Renal cortical epithelial cell (primary cell): ENCODE results near the gene BAHCC1. TPM values are rescaled to one million over a fixed set of nuclear protein-coding genes. Genes with fewer than 3 reads are reported as not detected.

Source experiments
- DNase-seq: peaks from one replicate; pipeline ENCODE4 v3.0.0-alpha.2; 2011; ENCODE audit warnings: low read depth
- total RNA-seq: library from RNA; depleted of rRNA; stranded (reverse); fragments of >200 nt; gene quantifications from 2 replicates; pipeline ENCODE4 v1.2.3, GENCODE V29; 2014

BAHCC1 gene
- total RNA-seq, 1 donor from 2014 or later = 13.2 TPM

DNA sequence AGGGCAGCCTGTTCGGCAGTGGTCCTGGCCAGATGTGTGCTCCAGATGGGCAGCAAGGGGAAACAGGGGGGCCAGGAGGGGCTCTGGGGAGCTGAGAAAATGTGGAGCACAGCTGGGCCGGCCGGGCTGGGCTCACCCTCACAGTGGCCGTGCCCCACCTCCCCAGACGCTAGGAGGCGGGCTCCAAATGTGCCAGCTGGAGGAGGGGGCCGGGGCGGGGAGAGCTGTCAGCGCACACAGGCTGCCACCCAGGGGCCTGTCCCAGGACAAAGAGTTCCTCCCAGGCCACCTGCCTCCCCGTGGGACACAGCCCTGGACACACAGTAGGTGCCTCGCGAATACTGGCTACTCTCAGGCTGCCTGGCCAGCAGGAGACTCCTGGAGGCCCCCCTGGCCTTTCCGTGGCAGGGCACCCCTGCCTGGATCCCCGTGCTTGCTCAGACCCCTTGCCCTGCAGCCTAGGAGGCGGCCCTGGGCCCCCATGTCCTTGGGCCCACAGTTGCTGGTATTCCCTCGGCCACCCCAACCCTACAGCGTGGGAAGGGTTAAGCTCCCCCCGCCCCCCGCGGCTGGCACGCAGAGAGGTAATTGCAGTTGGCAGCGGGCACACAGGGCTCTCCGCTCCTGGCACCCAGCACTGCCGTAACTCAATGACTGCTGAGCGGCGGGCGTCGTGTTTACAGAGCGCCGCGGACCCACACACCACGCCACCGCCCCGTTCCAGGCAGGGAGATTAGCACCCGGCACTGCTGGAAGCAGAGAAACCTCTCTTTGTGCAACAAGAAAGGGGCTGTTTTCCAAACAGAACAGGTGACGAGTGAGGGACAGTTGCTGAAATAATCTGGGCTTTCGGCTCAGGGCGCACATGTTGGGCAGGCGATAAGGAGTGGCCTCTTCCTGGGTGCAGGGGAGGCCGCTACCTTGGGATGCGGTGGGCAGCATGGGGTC, 32.2 kb downstream of the BAHCC1 start:
- no peak for DNase-seq

DNA sequence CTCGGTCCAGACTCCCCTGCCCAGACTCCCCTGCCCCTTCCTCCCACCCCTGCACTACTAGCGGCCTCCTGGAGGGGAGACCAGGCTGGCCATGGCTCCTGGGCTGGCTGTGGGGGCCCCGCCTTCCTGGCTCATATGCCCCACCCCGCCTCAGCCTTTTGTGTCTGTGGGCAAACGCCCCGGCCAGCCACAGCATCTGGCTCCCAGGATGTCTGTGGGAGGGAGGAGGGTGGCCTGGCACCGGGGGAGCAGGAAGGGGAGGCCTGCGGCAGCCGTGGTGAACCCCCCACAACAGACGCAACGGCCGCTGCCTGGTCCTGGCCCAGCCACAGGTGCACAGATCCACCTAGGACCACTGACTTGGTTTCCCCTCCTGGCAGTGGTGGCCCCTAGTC, 32.9 kb downstream of the BAHCC1 start:
- no peak for DNase-seq

DNA sequence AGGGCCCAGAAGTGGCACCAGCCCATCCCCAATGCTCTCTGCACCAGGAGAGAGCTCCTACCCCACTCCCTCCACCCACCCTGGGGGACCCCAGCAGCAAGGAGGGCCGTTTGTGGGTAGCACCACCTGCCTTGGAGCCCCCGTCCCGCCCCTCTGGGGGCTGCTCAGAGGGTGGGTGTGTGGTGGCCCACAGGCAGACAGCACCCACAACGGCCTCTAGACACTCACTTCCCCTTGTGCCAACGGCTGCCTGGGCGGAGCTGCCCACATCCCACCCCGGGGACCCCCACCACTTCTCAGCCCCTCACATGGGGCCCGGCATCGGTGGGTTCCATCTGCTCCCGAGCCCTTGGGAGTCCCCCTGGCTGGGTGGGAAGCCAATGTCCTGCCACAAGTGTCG, 33.3 kb downstream of the BAHCC1 start:
- no peak for DNase-seq

DNA sequence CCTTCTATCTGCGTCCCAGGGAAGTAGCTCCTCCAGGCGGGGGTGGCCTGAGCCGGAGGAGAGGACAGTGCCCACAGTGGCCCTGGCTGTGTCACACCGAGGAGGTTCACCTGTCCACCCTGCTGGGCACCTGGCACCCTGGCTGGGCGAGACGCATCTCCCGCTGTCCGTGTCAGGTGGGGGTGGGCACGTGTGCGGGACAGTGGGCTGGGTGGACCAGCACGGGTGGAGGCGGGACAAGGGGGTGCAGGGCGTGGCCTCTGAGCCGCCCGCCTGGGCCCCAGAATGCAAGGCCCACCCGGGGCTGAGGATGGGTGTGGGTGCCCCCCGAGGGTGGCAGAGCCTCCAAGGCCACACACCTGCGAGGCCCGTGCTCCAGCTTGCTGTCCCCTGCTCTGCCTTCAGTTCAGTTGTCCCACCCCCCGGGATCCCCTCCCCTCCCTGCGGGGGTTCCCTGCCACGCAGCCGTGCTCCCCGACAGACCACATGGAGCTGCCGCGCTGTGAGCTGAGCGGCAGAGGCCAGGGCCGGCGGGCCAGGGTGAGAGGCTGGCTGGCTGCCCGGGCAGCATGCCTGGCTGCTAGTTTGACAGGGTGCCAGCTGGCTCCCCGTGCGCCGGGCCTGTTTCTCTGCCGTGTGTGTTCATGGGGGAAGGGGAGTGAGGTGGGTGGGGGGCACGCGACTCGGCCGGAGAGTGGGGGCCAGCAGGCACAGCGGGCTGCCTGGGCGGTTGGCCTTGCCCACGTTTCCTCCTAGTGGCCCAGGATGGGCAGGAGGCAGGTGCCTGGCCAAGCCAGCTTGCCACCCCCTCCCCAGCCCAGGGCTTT, 33.9 kb downstream of the BAHCC1 start:
- peak; percentile 60 for DNase-seq

DNA sequence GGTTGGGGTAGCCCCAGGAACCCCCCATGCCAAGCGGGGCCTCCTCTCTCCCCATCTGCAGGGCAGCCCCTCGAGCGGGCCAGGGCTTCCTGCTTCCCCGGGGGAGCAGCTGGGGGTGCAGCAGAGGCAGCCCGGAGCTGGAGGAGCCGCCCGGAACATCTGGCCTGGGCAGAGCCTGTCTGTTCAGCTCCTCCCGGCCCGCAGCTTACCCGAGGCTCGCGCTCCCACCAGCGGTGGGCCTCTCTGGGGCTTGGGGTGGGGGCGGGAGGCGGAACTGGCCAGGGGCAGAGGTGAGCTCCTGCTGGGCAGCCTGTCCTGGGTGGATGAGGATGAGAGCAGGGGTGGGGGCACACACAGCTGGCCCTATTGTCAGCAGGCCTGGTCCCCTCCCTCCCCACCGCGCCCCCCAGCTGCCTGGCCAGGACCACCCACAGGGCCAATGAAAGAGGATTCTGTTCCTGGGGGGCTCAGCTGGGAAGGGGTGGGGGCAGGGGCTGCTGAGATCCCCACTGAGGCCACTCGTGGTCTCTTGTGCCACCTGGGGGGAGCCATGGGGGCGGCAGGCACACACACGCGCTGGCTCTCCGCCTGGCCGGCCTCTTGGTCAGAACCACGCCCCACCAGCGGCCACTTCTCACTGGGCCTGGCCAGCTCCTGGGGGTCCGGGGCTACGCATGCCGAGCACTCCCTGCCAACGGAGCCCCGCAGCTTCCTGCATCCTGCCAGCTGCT, 34.7 kb downstream of the BAHCC1 start:
- DNase-seq = no peak

DNA sequence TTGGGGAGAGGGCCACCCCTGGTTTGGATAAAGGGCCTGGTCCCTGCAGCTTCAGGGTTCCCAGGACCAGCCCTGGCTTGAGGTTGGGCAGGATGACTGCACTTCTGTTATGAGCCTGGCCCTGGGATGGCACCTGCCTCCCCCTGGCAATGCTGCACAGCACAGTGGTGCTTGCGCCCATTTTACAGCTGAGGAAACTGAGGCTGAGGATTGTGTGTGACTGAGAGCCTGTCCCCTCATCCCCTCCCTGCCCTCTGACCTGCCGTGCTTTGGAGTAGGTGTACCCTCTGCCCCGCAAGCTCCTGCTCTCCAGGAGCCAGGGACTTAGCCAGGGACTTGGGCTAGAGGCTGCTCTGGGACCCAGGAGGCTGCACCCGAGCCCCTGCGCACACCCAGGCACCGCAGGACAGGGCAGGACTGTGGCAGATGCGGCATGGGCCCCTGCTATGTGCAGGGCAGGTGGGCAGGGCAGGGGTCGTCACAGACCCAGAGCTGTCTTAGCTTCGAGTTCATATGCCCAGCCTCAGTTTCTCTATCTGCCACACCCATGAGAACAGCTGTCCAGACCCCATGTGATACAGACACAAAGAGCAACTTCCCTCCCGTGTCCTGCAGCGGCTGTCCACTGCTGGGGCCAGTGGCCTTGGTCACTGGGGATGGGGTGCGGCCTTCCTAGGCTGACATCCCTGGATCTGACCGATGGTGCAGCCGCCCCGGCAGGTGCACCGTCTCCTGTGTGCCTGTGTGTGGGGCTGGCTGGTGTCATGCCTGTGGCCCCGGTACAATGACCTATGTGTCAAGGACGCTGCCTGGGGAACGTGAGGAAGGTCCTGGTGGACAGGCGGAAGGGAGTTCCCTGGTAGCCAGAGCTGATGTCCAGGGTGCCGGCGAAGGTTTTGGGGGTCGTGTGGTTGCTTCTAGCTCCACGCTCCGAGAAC, 36.6 kb downstream of the BAHCC1 start:
- DNase-seq = no peak

DNA sequence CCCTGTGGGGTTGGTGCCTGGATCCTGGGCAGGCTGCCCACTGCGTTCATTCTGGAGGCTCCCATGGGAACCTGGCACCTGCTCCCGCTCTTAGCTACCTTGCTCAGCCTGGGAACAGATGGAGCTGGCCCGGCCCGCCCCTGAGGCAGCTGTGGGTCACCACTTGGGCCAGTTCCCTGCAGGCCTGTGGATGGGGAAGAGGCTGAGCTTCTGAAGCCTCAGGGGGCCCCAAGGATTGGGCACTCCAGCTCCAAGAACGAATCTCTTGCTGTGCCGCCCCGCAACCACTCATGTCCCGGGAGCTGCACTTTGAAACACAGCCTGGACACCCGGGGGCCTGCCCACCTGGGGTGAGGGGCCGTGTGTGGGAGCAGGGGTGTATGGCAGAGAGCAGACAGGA, 37.7 kb downstream of the BAHCC1 start:
- DNase-seq = no peak

DNA sequence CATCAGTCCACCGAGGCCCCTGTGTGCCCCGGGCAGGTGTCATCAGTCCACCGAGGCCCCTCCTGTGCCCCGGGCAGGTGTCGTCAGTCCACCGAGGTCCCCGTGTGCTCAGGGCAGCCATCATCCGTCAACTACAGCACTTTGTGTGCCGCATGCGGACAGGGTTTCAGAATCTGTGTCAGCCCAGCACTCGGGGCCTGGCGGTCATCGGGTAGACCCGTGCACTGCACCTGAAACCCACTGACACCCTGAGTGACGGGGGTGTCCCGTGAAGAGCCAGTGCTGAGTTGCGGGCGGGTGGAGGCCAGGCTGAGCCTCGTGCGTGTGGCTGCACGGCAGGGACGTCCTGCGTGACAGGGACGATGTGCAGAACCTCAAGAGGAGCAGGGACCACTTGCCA, 38.4 kb downstream of the BAHCC1 start:
- DNase-seq = no peak

DNA sequence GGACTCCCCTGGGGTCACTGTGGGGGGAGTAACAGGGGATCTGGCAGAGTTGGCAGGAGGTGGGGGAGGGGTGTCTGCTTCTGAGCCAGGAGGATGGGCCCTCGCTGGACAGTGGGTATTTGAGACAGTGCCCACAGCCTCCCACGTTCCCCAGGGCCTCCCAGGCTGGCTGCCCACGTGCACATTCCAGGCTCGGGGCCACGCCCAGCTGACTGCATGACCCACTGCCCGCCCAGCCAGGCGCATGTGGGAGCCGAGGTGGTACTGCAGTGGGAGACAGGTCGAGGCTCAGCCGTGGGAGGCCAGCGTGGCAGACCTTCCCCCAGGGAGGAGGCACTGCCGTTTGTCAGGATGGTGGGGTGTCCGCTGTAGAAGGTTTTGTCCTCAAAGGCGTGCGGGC, 38.8 kb downstream of the BAHCC1 start:
- peak; percentile 36 for DNase-seq

DNA sequence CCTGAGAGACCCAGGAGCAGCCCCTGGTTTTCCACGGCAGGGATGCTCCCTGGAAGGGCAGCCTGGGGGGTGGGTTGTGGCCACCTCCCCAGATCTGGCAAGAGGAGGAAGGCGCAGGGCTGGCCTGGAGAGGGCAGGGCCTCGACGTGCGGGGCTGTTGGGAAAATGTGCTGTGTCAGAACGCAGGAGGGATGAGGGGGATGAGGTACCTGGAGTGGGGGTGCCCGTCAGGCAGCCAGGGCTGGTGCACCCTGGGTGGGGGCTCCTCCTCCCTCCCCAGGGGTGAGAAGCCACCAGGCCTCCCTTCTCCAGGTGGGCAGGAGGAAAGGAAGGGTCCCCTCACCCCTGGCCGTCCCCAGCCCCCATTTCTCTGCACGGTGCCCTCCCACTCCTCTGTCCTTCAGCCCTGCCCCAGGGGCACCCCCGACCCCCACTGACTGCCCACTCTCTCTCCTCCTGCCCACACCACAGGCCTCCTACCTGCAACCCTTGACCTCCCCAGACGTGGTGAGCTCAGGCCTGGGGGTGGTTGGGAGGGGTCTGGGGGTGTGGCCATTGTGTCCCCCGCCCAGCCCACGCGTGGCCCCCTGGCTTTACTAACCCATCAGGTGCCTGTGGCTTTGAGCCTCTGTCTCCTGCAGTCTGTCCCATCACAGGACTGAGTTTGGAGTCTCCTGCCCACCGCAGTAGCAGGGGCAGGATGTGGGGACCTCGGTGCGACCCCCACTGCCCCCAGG, 39.6 kb downstream of the BAHCC1 start:
- DNase-seq = no peak

DNA sequence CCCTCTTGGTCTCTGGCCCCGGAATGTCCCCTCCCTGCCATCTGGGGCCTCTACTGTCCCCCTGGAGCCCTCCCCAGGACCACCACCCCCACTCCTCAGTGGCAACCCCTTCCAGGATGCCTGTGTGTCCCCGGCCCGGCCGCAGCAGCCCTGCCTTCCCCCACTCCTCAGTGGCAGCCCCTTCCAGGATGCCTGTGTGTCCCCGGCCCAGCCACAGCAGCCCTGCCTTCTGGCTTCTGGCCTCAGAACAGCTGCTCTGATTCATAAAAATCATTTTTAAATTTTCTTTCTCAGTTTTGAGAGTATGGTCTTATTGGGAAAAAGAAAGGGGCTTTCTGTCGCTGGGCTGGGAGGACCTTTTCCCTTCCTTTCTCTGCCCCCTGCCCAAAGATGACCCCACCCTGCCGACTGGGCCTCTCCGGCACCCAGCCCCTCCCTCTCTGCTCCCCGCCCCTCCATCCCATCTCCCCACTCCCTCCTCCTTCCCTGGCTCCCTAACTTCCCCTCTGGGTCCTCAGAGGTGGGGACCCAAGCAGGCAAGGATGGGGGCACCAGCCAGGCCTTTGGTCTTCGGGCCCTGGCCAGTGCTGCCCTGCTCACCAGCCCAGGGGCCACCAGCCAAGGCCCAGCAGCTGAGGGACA, 40.5 kb downstream of the BAHCC1 start:
- DNase-seq = no peak

DNA sequence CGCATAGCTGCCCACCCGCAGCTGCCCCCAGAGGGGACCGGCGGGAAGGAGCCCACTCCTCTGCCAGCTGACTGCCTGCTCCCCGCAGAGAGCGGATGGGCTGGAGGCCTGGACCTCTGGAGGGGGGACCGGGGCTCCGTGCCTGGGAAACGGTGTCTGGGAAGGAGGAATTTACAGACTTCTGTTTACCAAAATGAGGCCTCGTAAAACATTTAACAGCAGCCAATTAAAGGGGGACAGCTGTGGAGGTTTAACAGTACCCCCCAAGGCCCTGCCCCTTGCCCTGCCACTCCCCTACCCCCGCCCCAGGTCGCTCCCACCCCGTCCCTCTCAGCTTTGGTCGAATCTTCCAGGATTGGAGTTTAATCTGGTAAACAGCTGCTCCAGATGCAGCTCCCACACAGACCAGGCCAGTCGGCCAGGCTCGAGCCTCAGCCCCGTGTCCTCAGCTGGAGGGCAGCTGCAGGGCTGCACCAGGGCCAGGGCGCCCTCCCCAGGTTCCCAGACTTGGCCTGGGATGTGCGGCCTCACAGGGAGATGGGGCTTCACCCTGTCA, 41.1 kb downstream of the BAHCC1 start:
- DNase-seq = no peak

DNA sequence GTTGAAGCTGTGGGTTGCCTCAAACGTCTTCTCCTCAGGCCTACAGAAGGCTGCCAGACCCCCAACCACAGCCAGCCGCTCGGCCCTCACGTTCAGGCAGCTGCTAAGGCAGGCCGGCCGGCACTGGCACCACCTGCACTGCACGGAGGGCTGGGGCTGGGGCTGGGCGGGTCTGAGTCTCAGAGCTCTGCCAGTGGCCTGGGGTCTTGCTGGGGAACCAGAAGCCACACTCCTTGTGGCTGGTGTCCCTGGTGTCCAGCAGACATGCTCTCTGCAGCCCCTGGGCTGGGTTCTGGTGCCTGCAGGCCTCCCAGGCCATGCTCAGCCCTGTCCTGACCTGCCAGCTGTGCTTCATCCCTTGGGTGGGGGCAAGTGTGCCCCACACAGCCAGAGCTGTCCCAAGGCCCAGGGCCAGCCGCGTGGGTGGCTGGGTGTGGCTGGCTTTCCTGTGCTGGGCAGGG, 42.0 kb downstream of the BAHCC1 start:
- no peak for DNase-seq

DNA sequence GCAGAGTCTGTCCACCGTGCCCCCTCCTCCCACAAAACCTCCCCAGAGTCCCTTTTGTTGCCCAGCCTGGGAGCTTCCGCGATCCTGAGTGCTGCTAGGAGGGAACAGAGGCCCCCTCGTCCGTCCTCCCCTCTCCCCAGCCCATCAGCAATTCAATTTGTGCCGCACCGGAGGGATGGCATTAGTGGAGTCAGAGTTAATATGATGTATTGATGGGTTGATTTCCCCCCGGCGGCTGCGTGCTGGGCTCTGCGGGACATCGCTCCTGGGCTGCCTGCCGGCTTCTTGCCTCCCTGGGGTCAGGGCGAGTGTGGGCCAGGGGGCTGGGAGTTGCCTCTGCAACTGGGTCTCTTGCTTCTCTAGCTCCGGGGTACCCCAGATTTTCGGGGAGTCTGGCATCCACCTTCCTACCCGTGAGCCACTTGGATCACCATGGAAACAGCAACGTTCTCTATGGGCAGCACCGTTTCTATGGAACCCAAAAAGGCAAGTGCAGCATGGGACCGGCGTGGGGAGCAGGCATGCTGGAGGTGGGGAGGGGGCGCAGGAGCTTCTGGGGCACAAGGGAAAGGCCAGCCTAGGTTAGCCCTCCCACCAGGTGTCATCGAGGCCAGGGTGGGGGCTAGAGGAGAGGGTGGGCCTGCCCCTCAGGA, 42.9 kb downstream of the BAHCC1 start:
- no peak for DNase-seq

DNA sequence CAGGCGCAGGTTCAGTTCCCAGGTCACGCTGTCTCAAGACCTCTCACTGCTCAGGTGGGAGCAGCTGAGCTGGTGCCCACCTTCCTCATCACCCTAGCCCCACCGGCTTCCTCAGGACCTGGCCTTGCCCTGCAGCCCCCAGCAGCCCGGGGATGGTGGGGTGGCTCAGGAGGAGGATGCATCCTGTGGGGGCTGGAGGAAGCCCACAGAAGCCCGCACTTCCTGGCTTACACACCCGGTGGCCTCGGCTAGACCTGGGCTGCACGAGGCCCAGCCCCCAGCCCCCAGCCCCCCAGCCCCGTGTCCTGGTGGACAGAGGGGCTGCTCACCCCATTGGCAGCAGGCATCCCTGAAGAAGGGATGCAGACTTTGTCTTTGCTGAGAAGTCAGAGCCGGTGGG, 43.4 kb downstream of the BAHCC1 start:
- DNase-seq = no peak

DNA sequence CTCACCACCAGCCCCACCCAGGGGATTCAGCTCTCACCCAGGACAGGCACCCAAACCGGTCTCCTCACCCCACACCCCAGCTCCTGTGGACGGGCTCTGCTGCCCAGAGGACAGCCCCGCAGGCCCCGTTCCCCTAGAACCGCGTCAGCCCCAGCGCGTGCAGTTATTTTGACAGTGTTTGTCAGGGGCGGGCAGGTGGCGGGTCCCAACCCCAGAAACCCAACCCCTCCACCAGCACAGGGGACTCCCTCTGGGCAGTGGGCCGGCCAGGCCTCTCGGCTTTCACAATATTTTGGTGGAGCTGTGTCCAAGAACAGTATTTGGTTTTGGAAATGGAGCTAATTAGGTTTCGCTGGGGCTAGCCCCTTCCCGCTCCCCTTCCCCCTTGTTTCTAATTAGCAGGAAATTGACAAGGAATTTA, 44.8 kb downstream of the BAHCC1 start:
- no peak for DNase-seq

DNA sequence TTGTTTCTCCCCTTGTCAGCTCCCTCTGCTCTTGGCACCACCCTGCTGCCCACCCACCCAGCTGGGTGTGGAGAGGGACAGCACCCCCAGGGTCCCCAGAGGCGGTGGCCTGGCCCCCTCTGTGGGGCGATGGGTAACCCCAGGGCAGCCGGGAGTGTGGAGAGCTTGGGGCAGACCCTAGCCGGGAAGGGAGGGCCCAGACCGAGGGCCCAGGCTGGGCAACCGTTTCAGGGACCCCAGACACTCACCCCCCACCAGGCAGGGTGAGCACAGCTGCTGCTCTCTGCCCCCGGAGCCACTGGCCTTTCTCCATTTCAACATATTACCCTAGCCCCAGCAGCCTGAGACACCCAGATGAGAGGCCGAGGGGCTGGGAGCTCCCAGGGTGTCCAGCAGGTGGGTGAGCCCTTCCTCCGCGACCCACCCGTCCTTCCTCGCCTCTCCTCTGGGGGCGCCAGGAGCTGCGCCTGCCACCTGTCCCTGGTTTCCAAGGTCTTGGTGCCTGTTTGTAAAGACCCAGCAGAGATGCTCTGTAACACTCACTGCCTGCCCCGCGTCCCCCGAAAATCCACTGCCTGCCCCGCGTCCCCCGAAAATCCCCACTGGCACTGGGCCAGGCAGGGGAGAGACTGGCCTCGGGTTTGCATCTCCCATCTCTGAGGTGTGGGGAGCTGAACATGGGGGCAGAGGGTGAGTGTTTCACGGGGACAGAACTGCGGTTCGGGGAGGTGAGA, 45.4 kb downstream of the BAHCC1 start:
- DNase-seq = no peak

DNA sequence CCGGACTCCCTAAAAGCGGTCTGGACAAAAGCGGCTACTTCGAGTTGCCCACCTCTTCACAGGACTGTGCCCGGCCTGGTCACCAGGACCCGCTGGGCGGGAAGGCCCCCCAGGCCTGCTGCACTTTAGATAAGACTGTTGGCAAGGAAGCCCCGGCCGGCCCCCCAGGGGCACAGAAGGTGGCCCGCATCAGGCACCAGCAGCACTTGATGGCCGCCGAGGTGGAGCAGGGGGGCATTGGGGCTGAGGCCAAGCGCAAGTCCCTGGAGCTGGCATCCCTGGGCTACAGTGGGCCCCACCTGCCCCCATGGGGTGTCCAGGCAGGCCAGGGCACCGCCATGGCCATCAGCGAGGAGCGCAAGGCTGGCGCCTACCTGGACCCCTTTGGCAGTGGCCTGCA, 47.5 kb downstream of the BAHCC1 start:
- DNase-seq = no peak
